GM18909 (cell line): Measurements from ENCODE around the gene GRIN3A.

ENCODE experiments used
- ATAC-seq: cut with Tn5 transposase; IDR thresholded peaks from one replicate; pipeline ENCODE4 v1.9.1; 2021; ENCODE audit warnings: mild to moderate bottlenecking; ENCODE audit not compliant: unreplicated experiment, poor library complexity

GRIN3A gene

GRCh38 chr9:101536938-101537337 is 201.5 kb downstream of the GRIN3A start:
- ATAC-seq: no peak

- no peak for ATAC-seq
Observed at GRCh38 chr9:101536351-101536750, 202.1 kb downstream of the GRIN3A start.

- ATAC-seq: peak; percentile 99
Observed at GRCh38 chr9:101533334-101534204, 204.9 kb downstream of the GRIN3A start, which contains the start of gene RNF20. TSS of gene RNF20 (plus strand) at chr9:101533853. CDS start at chr9:101535424, 1,571 bp downstream.

DNA sequence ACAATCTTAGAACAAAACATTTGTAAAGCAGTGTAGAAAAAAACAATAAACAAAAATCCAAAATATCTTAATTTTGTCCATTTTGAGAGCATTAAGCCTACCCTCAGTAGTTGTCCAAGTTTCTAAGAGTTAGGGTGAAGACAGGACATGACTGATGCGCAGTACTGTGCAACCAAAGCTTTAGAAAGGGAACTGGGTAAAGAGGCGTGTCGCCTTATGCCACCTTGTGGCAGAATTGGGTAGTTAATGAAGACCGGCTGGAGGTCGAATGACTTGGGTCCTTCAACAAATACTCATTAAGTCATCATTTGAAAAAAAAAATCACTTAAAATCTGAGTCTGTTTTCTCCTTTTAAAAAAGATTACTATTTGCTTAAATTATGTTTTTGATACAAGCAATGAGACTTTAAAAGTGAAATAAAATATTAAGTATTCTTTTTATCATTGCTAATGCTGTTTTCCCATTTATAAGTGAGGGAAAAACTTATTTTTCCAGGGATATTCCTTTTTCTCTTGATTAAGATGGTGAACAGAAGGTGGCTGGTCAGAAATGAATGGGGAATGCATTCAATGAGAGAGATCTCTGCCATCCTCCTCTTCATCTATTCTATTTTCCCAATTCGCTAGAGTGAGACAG is 208.3 kb downstream of the GRIN3A start:
- peak; percentile 48 for ATAC-seq

- ATAC-seq: no peak
Observed at GRCh38 chr9:101528015-101528414, 210.4 kb downstream of the GRIN3A start.

GRCh38 chr9:101527066-101527465 is 211.4 kb downstream of the GRIN3A start:
- ATAC-seq: no peak

DNA sequence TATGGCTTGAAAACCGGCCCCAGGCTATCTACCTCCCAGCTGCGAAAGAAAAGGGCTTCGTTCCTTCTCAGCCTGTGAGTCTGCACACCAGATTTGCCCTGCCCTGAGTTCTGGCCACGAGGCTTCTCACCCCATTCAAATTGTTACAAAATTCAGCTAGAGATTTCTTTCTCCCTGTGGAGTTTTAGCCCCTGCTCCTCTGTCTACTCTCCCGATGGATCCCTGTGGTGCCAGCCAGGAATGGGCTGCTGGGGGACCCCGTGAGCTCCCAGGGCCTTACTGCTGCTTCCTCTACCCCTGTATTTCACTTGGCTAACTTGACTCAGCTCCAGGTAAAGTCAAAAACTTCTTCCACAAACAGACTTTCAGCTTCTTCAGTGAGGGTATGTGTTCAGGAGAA is 214.1 kb downstream of the GRIN3A start:
- ATAC-seq: no peak
